Nephron (organoid): ENCODE results near the gene KRT72.

Experiments used
- H3K27ac Mint-ChIP-seq, 3 experiments: 2 replicates each; pipeline ENCODE4 v1.8.0; 2020; ENCODE audit warnings: mixed read lengths in 3 of 3, mild to moderate bottlenecking in 2 of 3, moderate library complexity in 1 of 3
- H3K27me3 Mint-ChIP-seq: 2 replicates; pipeline ENCODE4 v1.8.0; 2021; ENCODE audit warnings: low read depth, mild to moderate bottlenecking, moderate library complexity, mixed read lengths
- H3K36me3 Mint-ChIP-seq: 2 replicates; pipeline ENCODE4 v1.8.0; 2020; ENCODE audit warnings: low read depth, mixed read lengths
- H3K4me1 Mint-ChIP-seq: 2 replicates; pipeline ENCODE4 v1.8.0; 2020; ENCODE audit warnings: mixed read lengths
- H3K4me3 Mint-ChIP-seq, 3 experiments: 2 replicates each; pipeline ENCODE4 v1.8.0; 2020; ENCODE audit warnings: mild to moderate bottlenecking in 3 of 3, mixed read lengths in 3 of 3, moderate library complexity in 2 of 3
- H3K9me3 Mint-ChIP-seq: 2 replicates; pipeline ENCODE4 v1.8.0; 2020; ENCODE audit warnings: mixed read lengths
- CTCF ChIP-seq, 3 experiments: fragments of 200-600 bp; sonication (generic); IDR thresholded peaks; one replicate each; pipeline ENCODE4 v1.5.0; 2021; ENCODE audit warnings: antibody characterized with exemption in 3 of 3; ENCODE audit not compliant: unreplicated experiment in 3 of 3

KRT72 gene

DNA sequence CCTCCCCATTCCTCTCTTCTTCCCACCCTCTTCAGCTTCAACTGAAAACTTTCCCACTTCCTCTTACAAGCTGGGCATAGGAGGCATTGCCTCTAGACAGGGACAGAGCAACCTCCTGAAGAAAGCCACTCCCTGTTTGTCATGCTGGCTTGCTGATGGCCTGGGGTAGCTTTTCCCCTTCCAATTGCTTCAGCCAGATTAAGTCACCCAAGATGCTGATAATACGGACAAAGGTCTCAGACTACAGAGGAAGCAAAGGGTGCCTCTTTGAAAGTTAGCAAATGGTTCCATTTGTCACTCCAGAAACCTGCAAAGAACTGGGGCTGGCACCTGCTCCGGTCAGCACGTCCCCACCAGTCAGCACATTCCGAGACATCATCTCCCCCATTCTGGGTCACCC is 44.7 kb upstream of the KRT72 start:
- TF ChIP-seq CTCF (IDR thresholded peaks at IDR 0.05; ENCODE audit: unreplicated experiment in 3 of 3), result no peak
- Mint-ChIP-seq H3K36me3 (no peaks in the 10 kb centered on the region), H3K4me1 (peaks cover 12% of the 10 kb centered on the region), H3K9me3 (no peaks in the 10 kb centered on the region), H3K27ac (no peak overlapping the region), H3K27me3 (peaks cover 43% of the 10 kb centered on the region), H3K4me3 (no peak overlapping the region)

DNA sequence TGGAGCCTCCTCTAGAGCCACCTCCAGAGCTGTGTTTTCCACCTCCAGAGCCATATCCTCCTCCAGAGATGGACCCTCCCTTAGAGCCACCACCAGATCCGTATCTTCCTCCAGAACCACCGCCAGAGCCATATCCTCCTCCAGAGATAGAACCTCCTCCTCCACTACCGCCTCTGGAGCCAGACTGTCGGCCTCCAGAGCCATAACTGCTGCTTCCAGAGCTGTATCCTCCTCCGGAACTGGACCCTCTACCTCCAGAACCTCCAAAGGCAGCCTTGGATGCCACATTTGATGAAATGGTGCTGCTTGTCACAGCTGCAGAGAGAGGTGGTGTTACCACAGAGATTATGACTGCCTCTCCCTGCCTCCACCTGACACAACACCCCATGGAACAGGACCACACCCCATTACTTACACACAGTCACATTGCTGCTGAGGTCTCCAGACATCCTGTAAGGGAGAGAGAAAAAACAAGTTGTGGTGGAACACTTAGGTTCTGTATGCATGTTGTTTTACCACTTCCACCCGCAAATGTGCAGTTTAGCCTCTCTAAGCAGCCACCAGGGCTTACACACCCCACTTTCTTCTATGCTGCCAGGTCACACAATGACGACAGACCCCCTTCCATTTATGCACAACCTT is 44.0 kb upstream of the KRT72 start:
- Mint-ChIP-seq H3K36me3 (no peaks in the 10 kb centered on the region), H3K9me3 (no peaks in the 10 kb centered on the region), H3K27me3 (peaks cover 36% of the 10 kb centered on the region), H3K4me3 (no peak overlapping the region), H3K4me1 (peaks cover 6% of the 10 kb centered on the region), H3K27ac (no peak overlapping the region)
- no peak for TF ChIP-seq CTCF (IDR thresholded peaks at IDR 0.05; ENCODE audit: unreplicated experiment in 3 of 3)

GRCh38 chr12:52644078-52644415 is 42.8 kb upstream of the KRT72 start:
- H3K4me1 Mint-ChIP-seq, result no peaks in the 10 kb centered on the region
- peaks cover 38% of the 10 kb centered on the region for H3K27me3 Mint-ChIP-seq
- H3K9me3 Mint-ChIP-seq, result no peaks in the 10 kb centered on the region
- no peak for TF ChIP-seq CTCF (IDR thresholded peaks at IDR 0.05; ENCODE audit: unreplicated experiment in 3 of 3)
- no peak overlapping the region for H3K4me3 Mint-ChIP-seq
- no peak overlapping the region for H3K27ac Mint-ChIP-seq
- H3K36me3 Mint-ChIP-seq, result no peaks in the 10 kb centered on the region

- H3K36me3 Mint-ChIP-seq, result no peaks in the 10 kb centered on the region
- no peaks in the 10 kb centered on the region for H3K4me1 Mint-ChIP-seq
- no peak overlapping the region for H3K4me3 Mint-ChIP-seq
- no peak for TF ChIP-seq CTCF (IDR thresholded peaks at IDR 0.05; ENCODE audit: unreplicated experiment in 3 of 3)
- peaks cover 38% of the 10 kb centered on the region for H3K27me3 Mint-ChIP-seq
- H3K9me3 Mint-ChIP-seq, result no peaks in the 10 kb centered on the region
- H3K27ac Mint-ChIP-seq, result no peak overlapping the region
Measured at GRCh38 chr12:52643233-52644077, 42.2 kb upstream of the KRT72 start.

DNA sequence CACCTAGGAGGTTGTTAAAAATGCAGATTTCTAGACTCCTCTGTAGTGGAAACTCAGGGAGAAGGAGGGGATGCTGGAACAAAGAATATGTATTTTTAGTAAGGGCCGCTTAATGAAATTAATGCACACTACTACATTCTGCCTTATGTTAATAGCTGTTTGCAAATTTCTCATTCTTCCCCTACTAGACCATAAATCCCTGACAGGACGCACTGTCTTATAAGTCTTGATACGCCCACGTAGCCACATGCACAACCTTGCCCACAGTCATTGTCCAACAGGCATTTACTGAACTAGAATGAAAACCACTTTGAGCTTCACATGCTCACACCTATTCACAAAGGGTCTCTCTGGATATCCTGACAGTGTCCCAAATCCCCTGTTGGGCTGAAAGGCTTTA is 40.2 kb upstream of the KRT72 start:
- Mint-ChIP-seq H3K4me3 (no peak overlapping the region), H3K4me1 (no peaks in the 10 kb centered on the region), H3K9me3 (no peaks in the 10 kb centered on the region), H3K36me3 (no peaks in the 10 kb centered on the region), H3K27me3 (peaks cover 38% of the 10 kb centered on the region), H3K27ac (no peak overlapping the region)
- no peak for TF ChIP-seq CTCF (IDR thresholded peaks at IDR 0.05; ENCODE audit: unreplicated experiment in 3 of 3)

- H3K9me3 Mint-ChIP-seq, result no peaks in the 10 kb centered on the region
- no peaks in the 10 kb centered on the region for H3K4me1 Mint-ChIP-seq
- H3K27ac Mint-ChIP-seq, result no peak overlapping the region
- no peak for TF ChIP-seq CTCF (IDR thresholded peaks at IDR 0.05; ENCODE audit: unreplicated experiment in 3 of 3)
- no peaks in the 10 kb centered on the region for H3K36me3 Mint-ChIP-seq
- peaks cover 19% of the 10 kb centered on the region for H3K27me3 Mint-ChIP-seq
- no peak overlapping the region for H3K4me3 Mint-ChIP-seq
Measured at GRCh38 chr12:52637299-52637698, 36.0 kb upstream of the KRT72 start.
